T-helper 1 cell (primary cell): Measurements from ENCODE around the gene LTBP4.
"Not testable (repeated sequence)": the region's sequence is repeated elsewhere in the genome, so short reads cannot be mapped to it uniquely, and the experiment has no call there.

Experiments used
- DNase-seq, 5 donors: peaks; one replicate each; pipeline ENCODE4 v3.0.0-alpha.2; 2012 to 2020

Gene LTBP4

GRCh38 chr19:40632311-40633036, 31.3 kb downstream of the LTBP4 start:
- no peak for DNase-seq

- DNase-seq, result no peak
Measured at GRCh38 chr19:40633207-40633606, 32.0 kb downstream of the LTBP4 start.

GRCh38 chr19:40638327-40638726, 37.2 kb downstream of the LTBP4 start:
- DNase-seq, result no peak

- no peak for DNase-seq
Measured at GRCh38 chr19:40639638-40639982, 38.4 kb downstream of the LTBP4 start.

GRCh38 chr19:40640744-40641143, 39.6 kb downstream of the LTBP4 start:
- DNase-seq, result no peak

- DNase-seq, result no peak
Measured at GRCh38 chr19:40641281-40641680, 40.1 kb downstream of the LTBP4 start.

- no peak for DNase-seq
Measured at GRCh38 chr19:40642051-40642706, 41.0 kb downstream of the LTBP4 start.

GRCh38 chr19:40642757-40643305, 41.7 kb downstream of the LTBP4 start:
- no peak for DNase-seq

GRCh38 chr19:40646743-40647254, 45.6 kb downstream of the LTBP4 start:
- no peak for DNase-seq

GRCh38 chr19:40649903-40650675, 48.9 kb downstream of the LTBP4 start:
- not testable (repeated sequence) for DNase-seq

GRCh38 chr19:40650749-40651305, 49.7 kb downstream of the LTBP4 start:
- DNase-seq, result no peak

GRCh38 chr19:40652303-40652702, 51.1 kb downstream of the LTBP4 start:
- DNase-seq, result not testable (repeated sequence)

- DNase-seq, result not testable (repeated sequence)
Measured at GRCh38 chr19:40655684-40656083, 54.5 kb downstream of the LTBP4 start.

GRCh38 chr19:40658031-40658430, 56.9 kb downstream of the LTBP4 start:
- no peak for DNase-seq

- no peak for DNase-seq
Measured at GRCh38 chr19:40659116-40659515, 57.9 kb downstream of the LTBP4 start.

GRCh38 chr19:40659566-40659965, 58.4 kb downstream of the LTBP4 start:
- DNase-seq, result no peak

- no peak for DNase-seq
Measured at GRCh38 chr19:40661616-40662015, 60.4 kb downstream of the LTBP4 start.

- peak; percentile 82 to 91 (median 89) for DNase-seq
Measured at GRCh38 chr19:40662925-40663694, 61.9 kb downstream of the LTBP4 start.

- no peak for DNase-seq
Measured at GRCh38 chr19:40663695-40664692, 62.8 kb downstream of the LTBP4 start.

GRCh38 chr19:40666803-40667438, 65.8 kb downstream of the LTBP4 start:
- no peak for DNase-seq
